HPDE6-E6E7 (cell line): Measurements from ENCODE around the gene KCNJ4.

Experiments used
- DNase-seq: peaks from one replicate; pipeline ENCODE4 v3.0.0; 2011; ENCODE audit warnings: missing footprints; ENCODE audit errors: extremely low spot score

KCNJ4 gene

DNA sequence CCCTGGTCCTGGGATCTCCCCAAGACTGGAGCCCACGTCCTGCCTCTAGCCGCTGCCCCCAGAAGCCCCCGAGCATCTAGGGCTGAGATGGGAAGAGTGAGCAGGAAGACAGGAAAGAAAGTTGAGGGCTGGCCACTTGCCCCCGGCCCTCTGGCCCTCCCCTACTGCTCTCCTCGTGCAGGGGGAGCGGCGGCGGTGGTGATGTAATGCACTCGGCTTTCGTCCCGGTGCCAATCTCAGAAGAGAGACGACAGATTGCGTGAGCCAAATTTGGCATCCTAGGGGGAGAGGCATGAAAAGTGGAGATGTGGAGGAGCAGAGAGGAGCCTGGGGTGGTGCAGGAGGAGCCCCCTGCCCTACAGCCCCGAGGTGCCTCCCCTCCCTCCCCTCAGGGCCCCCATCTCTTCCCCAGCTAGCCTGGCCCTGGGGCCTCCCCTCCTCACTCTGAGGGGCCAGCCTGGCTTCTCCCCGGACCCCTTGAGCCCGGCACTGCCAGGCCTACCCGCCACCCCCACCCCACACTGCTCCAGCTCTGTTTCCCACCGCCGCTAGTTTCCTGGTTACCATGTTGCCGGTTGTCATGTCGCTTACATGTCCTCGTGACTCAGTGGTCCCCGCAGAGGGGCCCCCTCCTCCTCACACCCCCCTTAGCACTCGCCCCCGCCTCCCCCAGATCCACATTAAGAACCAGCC, 2.5 kb downstream of the KCNJ4 start:
- DNase-seq: no peak

GRCh38 chr22:38451864-38452263, 3.1 kb downstream of the KCNJ4 start:
- DNase-seq: no peak

DNA sequence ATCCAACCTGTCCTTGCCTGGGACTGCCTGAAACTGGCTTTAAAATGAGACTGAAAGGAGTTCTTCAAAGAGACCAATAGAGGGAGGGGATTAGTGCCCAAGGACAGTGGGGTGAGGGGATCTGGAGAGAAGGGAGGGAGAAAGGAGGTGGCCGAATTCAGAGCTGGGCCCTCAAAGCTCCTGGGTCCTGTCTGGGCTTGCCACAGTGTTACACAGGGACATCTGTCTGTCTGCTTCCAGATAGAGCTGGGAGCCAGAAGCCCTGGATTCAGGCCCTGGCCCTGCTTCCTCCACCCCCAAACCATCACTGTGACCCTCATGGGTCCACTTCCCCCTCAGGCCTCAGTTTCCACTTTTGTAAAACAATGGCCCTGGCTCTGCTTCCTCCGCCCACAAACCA, 3.6 kb downstream of the KCNJ4 start:
- DNase-seq: no peak

- no peak for DNase-seq
Observed at GRCh38 chr22:38450234-38450797, 4.7 kb downstream of the KCNJ4 start.

DNA sequence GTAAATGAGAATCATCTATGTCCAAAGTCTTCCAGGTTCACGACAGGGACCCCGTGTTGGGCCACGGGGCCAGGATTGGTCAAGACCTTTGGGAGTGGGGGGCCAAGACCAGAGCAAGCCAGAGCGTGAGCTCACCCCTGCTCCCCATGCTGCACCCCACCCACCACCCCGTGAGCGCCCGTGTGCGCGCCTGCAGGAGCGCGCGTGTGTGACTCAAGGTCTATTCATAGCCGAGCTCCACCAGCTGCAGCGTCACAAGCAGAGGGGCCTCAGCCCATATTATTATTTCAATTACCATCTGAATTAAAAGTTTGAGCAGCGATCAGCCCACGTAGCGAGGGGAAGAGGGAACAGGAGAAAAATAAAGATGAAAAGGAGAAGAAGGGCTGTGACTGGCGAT, 5.2 kb downstream of the KCNJ4 start:
- no peak for DNase-seq

GRCh38 chr22:38448945-38449745, 5.9 kb downstream of the KCNJ4 start:
- no peak for DNase-seq

DNA sequence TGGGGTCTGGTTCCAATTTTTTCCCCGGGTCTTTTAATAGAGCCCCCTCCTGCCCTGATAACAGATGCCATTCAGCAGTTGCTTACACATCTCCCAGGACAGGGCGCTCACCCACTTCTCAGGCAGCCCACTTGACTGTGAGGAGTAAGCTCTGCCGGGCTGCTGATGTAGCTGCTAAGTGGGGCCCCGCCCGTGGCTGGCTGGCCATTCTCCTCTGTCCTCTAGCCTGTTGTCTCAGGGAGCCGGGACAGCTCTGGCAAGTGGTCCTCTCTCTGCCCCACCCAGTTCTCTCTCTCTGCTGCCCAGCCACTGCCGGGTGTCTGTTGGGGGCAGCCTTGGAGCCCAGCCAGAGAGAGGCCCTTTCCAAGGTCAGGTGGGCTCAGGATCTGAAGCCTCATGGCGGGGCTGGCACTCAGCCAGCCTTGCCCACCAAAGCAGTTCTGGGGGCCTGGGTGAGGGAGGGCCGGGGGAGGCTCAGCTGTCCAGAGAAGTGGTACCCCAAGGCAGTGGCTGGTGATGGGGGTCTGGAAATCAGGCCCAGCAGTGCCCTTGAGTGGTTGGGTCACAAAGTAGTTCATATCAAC, 8.9 kb downstream of the KCNJ4 start:
- no peak for DNase-seq

GRCh38 chr22:38444783-38445182, 10.2 kb downstream of the KCNJ4 start:
- no peak for DNase-seq

GRCh38 chr22:38443628-38444521, 11.1 kb downstream of the KCNJ4 start:
- no peak for DNase-seq

- no peak for DNase-seq
Observed at GRCh38 chr22:38442967-38443627, 11.9 kb downstream of the KCNJ4 start.

DNA sequence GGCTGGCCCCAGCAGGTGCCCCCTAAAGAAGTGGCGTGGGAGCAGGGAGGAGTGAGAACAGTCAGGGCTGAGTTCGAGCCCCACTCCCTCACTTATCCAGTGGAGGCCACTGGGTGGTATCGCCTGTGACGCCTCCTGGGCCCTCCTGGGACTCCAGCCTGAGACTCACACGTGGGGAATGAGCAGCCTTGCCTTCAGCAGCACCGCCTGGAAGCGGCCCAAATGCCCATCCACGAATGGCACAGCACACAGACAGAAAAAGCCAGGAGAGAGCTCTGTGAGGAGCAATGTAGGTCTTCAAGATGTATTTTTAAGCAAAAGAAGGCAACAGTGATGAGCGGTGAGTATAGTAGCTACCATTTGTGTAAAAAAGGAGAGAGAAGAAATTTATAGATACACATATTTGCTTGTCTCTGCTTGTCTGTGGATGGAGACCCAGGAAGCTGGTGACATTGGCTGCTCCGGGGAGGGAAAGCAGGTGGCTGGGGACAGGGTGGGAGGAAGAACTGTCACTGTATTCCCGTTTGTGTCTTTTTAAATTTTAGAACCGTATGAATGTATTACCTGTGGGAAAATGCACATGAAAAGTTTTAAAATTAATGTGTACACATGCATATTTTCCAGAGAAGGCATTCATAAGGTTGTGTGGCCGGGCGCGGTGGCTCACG, 13.2 kb downstream of the KCNJ4 start:
- DNase-seq: no peak

GRCh38 chr22:38440747-38441350, 14.2 kb downstream of the KCNJ4 start:
- no peak for DNase-seq

DNA sequence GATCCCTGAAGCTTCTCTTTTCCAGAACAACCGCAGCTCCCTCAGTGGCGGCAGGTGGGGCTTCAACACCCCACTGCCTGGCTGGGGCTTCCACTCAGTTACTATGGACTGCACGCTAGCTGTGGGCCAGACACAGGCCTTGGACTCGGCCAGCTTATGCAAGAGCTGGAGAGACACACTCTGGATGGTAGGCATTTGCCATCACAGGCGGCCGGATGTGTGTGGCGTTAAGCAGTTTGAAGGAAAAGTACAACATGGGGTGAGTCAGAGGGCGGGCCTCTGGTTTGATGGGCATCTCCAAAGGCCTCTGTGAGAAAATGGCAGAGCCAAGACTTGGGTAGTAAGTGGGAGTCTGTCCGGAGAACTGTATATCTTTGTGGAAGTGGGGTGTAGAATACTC, 17.6 kb downstream of the KCNJ4 start:
- no peak for DNase-seq

DNA sequence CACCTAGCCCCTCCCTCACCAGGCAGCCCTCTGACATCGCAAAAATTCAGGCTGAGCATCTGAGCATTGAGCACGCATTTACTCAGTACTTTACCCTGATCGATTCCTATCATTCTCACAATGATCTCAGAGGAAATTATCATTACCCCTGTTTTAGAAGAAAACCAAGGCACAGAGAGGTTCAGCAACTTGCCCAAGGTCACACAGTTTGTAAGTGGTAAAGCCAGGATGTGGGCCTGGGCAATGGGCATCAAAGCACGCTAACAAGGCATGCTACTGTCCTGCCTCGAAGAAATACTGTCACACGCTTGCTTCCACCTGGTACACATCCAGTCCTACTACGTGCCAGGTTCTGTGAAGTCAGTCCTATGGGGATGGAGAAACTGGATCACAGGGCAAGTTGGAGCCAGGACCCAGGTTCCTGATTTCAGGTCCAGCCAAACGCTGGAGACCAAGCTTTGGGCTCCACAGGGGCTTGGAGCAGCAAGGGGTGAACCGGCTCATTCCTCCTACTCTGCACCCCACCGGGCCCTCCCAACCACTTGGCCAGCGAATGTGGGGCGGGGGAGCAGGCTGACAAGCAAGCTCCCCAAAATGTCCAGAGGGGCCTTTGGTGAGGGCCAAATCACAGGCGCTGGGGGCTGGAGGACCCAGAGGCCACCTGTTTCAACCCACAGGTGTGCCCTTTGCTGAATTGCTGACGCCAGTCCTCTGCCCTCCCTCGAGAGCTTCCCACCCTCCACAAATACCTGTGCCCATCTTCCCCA, 18.2 kb downstream of the KCNJ4 start:
- no peak for DNase-seq

DNA sequence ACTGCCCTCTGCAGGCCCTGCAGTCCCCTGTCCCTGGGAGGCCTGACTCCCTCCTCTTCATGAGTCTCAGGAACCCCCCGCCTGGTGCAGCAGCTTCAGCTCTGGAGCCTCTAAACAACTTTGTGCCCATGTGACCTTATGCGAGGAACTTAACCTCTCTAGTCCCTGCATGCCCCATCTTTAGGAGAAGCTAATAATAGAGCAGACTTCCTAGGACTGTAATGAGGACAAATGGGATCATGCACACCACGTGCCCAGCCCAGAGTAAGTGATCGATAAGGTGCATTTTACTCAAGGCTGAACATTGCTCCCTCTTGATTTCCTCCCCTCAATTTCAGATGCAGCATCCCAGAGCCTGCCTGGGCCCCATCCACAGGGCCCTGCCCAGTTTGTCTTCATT, 19.0 kb downstream of the KCNJ4 start:
- DNase-seq: no peak

GRCh38 chr22:38435010-38435409, 20.0 kb downstream of the KCNJ4 start:
- no peak for DNase-seq

GRCh38 chr22:38433871-38434270, 21.1 kb downstream of the KCNJ4 start:
- DNase-seq: no peak

DNA sequence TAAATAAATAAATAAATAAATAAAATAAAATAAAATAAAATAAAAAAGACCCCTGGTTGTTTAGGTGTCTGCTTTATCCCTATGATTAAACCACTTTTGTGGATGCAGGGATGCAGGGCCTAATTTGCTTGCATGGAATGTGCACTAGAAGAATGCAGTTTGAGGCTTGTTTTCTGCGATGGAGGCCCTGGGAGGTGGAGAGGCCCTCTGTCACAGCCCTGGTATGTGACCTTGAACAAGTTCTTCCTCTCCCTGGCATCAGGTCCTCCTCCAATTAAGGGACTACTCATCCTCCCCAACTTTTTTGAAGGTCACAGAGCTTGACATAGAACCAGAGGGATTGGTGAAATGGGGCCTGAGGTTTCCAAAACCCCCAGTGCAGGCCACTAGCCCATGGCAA, 22.7 kb downstream of the KCNJ4 start:
- no peak for DNase-seq

DNA sequence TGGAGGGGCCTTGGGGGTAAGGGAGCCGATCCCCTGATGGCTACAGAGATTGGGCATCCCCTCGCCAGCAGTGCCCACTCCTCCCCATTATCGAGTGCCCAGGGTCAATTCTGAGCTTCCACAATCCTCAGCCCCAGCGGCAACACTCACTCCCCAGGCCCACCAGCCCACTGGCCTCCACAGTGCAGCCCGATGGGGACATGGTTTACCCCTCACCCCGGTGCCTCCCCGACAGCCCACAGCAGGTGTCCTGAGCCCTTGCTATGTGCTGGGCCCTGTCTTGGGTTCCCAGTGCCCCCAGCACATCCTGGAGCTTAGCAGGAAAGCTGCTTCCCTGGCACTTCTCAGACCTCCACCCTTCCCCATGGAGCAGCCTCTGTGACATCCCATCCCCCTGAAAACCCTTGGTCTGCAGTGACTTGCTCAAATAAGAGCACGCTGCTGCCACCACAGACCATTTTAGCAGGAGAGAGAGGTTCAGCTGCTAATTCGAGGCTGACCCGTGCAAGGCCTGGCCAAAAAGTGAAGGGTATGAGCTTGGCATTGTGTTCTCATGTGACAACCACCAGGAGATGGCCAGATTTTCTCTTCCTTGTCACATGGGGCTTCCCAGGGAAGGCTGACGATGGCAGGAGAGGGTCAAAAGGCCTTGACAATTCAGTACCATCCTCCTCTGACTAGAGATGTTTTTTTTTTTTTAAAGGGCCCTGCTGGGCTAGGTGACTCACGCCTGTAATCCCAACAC, 23.6 kb downstream of the KCNJ4 start:
- DNase-seq: no peak
